ENCODE data around the gene ADIPOR2. TPM values are rescaled to one million over a fixed set of nuclear protein-coding genes. Genes with fewer than 3 reads are reported as not detected.
A peak's percentile ranks its signal among the peaks of the same experiment; 100 is the strongest.

The ADIPOR2 gene
- total RNA-seq, 1 donor from 2014 or later: 36.2 TPM

- DNase-seq (ENCODE audit: low read depth in 2 of 2): no peak
Observed at GRCh38 chr12:1773937-1774655, 83.2 kb downstream of the ADIPOR2 start.

- peak in 1 of 2 donors; percentile 47 for DNase-seq (ENCODE audit: low read depth in 2 of 2)
Observed at GRCh38 chr12:1776170-1776921, 85.5 kb downstream of the ADIPOR2 start.

DNA sequence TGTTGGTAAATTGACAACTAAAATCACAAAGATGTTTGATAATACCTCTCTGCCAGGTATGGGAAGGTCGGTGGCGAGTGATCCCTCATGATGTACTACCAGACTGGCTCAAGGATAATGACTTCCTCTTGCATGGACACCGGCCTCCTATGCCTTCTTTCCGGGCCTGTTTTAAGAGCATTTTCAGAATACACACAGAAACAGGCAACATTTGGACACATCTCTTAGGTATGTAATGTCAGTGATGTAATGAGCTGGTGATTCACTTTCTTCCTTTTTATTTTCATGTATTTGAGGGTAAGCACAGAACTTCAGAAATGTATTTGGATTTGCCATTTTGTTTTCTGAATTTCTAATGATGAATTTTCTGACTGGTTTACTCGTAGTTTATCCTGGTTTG, 86.9 kb downstream of the ADIPOR2 start:
- DNase-seq (ENCODE audit: low read depth in 2 of 2): no peak

DNA sequence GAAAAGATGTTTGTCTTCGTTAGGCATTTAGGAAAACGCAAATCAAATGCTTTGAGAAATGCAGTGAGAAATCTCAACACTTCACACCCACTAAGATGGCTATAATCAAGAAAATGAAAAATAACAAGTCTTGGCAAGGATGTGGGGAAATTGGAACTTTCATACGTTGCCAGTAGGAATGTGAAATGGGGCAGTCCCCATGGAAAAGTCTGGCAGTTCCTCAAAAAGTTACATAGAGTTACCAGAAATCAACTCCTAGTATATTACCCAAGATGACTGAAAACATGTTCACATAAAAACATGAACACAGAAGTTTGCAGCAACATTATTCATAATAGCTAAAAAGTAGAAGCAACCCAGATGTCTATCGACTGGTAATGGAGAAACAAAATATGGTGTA, 88.0 kb downstream of the ADIPOR2 start:
- no peak for DNase-seq (ENCODE audit: low read depth in 2 of 2)

DNA sequence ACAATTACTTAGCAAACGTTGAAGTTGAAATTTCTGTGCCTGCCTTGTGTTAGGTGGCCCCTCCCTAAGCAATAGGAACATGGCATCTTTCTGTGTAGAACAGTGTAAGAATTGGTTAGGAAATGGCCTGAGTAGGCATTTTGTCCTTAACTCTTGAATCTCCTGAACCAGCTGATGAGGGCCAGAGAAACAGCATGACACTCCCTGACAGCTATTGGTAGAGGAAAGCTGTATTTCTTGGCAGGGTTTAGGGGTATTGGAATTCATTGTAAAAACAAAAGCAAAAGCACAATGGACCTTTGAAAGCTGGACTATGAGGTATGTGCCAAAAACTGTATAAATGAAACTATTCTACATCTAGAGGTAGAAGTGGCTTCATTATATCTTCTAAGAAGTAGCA, 88.9 kb downstream of the ADIPOR2 start:
- peak; percentile 65 to 84 for DNase-seq (ENCODE audit: low read depth in 2 of 2)

GRCh38 chr12:1781772-1782171, 90.9 kb downstream of the ADIPOR2 start:
- no peak for DNase-seq (ENCODE audit: low read depth in 2 of 2)

GRCh38 chr12:1782215-1782614, 91.3 kb downstream of the ADIPOR2 start:
- DNase-seq (ENCODE audit: low read depth in 2 of 2): no peak

- DNase-seq (ENCODE audit: low read depth in 2 of 2): no peak
Observed at GRCh38 chr12:1787714-1788113, 96.8 kb downstream of the ADIPOR2 start.

- DNase-seq (ENCODE audit: low read depth in 2 of 2): no peak
Observed at GRCh38 chr12:1790444-1790843, 99.6 kb downstream of the ADIPOR2 start.

DNA sequence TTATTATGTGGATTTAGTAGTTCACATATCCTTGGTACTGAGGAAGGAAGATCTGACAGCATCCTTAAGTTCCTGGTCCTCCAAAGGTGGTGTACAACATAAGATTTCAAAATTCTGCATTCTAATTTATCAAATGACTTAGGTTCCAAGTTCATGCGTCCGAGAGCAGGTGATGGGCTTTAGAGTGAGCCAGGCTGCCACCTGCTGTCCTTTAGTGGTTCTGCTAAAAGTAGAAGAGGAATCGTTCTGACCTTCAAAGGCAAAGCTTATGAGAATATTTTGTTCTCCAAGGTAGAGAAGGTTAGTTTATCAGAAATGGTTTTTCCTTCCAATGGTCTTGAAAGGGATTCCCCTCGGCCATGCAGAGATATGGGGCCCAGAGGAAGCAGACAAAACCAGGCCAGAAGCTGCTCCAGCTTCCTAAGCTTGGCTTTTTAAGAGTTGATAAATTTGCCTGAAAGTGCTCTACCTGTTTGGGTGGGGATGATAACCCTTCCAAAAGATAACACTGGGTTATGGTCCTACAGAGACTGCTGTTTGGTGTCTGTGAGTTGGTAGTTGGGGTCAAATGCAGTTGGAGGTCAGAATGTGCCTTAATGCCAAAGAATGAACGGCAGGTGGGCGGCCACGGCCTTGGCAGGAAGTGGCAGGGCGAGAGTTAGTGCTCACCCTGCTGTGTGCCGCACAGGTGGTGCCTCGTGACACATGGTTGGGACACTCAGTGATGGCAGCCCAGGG, 100.4 kb downstream of the ADIPOR2 start:
- DNase-seq (ENCODE audit: low read depth in 2 of 2): peak; percentile 63 to 75

DNA sequence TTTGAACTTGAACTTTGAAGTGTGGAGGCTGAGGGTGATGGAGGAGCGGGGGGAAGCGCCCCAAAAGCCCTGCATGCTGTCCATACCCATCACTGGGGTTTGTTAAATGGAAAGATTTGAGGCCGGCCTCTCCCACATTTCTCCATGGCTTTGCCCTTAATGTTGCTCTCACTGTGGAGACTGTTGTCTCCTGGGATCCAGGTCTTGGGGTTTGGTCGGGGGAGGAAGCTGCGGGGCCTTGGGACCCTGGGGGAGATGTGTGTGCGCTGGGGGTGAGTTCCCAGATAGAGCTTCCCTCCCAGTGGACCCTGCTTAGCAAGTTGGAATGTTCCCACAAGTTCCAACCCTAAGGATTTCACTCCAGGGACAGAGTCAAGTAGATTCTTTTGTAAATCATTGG, 101.5 kb downstream of the ADIPOR2 start:
- DNase-seq (ENCODE audit: low read depth in 2 of 2): no peak

GRCh38 chr12:1793426-1794210, 102.7 kb downstream of the ADIPOR2 start:
- DNase-seq (ENCODE audit: low read depth in 2 of 2): no peak

- DNase-seq (ENCODE audit: low read depth in 2 of 2): no peak
Observed at GRCh38 chr12:1794440-1795090, 103.7 kb downstream of the ADIPOR2 start.

DNA sequence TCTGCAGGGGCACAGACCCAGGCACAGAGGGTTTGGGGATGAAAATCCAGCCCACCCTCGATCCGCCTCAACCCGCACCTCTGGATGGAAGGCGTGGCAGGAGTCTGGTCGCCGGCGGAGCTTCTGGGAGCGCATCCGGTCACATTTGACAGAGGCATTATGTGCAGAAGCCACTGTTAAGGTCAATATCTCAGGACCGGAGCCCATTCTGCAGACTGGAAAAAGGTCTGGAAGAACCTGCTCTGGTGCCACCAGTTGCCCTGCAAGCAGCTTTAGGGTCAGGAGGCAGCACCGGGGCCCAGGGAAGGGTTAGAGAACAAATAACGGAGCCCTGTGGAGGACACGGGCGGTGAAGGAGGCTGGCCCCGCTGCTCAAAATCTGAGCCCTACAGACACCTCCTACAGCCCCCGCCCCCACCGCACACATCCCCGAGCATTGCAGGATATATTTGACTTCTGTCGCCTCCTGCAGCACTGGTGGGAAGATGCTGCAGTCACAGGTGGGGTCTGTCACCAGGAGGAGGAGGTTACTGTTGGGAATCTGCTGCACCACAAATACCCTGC, 104.4 kb downstream of the ADIPOR2 start:
- no peak for DNase-seq (ENCODE audit: low read depth in 2 of 2)

- peak; percentile 65 to 90 for DNase-seq (ENCODE audit: low read depth in 2 of 2)
Observed at GRCh38 chr12:1795785-1796514, 105.1 kb downstream of the ADIPOR2 start.

- peak in 1 of 2 donors; percentile 41 for DNase-seq (ENCODE audit: low read depth in 2 of 2)
Observed at GRCh38 chr12:1796515-1797010, 105.7 kb downstream of the ADIPOR2 start.

DNA sequence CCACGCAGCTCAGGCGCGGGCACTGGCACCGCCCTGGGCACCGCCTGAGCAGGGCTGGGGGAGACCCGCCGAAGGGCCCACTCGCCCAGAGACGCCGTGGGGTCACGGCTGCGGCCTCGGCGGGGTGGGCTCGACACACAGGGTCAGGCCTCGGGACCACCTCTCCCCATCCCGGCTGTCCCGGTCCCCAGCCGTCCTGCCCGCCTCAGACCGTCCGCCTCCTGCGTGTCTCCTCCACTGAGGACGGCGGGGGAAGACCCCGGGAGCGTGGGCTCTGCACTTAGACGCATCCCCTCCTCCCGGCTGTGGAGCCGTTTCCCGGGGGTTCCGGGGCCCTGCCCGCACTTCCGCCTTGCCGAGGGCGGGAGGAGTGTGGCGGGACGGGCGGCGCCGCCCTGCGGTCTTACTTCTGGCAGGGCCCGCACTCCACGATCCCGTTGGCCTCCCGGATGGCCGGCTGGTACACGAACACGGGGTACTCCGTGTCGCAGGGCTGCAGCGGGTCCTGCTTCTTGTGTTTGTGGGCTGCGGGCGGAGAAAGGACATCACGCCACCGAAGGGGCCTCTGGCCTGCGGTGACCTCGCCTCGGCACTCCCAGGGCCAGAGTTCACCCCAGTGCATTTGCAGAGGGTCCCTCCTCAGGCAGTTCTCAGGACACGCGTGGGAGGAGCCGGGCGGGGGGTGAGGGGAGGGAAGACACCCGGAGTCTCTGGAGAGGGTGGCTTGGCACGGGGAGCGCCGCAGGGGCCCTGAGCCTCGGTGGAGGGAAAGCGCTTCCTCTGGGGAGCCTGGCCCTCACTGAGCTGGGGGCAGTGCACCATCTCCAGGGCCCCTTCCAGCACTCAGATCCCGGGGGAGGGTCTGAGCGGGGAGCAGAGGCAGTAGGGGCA, 106.4 kb downstream of the ADIPOR2 start:
- no peak for DNase-seq (ENCODE audit: low read depth in 2 of 2)

- DNase-seq (ENCODE audit: low read depth in 2 of 2): no peak
Observed at GRCh38 chr12:1797991-1798640, 107.2 kb downstream of the ADIPOR2 start.

Measured in dermis microvascular lymphatic vessel endothelial cell (primary cell).